ENCODE results near the gene NR1I3.

Gene NR1I3

GRCh38 chr1:161193561-161194235, 44.3 kb downstream of the NR1I3 start:
- peak; percentile 32 for DNase-seq

- peak; percentile 60 for DNase-seq
These were observed 45.2 kb downstream of the NR1I3 start for GRCh38 chr1:161192476-161193465.

DNA sequence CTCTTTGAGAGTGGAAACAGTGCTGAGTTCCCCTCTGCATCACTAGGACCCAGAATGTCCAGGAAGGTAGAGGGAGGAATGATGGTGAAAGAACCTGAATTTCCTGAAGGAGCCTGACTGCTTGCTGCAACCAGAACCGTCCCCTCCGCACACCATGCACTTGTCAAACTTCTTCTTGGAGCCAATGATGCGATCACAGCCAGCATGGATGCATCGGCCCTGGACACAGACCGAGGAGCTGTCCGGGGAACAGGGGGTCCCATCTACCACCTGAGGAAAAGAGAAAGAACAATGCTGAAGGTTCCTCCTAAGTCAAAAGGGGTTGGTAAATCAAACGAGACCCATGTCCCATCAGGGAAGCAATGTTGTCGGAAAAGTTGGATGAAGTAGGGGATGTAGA, 46.0 kb downstream of the NR1I3 start:
- DNase-seq = peak; percentile 15

DNA sequence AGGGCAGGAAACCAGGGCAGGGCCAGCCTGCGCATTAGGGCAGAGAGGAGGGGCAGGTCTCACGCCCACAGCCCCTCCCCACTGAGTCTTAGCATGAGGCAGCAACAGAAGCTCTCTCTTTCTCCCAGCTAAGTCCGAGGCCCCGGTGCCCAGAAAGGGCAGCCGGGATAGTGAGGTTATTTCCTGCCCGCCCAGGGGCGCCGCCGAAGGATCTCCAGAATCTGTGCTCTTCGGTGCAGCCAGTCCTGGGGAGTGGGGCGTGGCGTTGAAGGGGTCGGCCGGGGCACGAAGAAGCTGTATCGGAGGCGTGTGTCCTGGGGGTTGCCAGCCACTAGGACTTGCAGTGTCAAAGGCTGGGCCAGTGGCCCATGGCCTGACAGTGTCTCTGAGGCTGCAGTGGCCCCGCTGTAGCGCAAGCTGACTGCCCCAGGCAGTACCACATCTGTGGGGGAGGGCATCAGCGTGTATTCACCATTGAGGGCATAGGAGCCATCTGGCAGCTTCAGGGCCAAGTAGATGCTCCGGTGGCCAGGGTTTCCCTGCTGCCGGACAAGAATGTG, 47.0 kb downstream of the NR1I3 start:
- peak; percentile 30 for DNase-seq

GRCh38 chr1:161189036-161189435, 49.0 kb downstream of the NR1I3 start:
- no peak for DNase-seq

DNA sequence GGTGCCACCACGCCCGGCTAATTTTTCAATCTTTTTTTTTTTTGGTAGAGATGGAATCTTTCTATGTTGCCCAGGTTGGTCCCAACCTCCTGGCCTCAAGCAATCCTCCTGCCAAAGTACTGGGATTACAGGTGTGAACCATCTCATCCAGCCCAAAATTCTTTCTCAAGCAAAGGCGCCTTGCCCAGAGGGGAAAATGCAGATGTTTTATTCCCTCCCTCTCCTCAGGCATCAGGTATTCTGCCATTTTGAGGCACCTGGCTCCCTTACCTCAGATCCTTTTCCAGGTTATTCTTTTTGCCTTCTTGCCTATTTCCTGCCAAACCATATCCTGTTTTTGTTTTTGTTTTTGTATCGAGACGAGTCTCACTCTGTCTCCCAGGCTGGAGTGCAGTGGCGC, 49.6 kb downstream of the NR1I3 start:
- DNase-seq = no peak

DNA sequence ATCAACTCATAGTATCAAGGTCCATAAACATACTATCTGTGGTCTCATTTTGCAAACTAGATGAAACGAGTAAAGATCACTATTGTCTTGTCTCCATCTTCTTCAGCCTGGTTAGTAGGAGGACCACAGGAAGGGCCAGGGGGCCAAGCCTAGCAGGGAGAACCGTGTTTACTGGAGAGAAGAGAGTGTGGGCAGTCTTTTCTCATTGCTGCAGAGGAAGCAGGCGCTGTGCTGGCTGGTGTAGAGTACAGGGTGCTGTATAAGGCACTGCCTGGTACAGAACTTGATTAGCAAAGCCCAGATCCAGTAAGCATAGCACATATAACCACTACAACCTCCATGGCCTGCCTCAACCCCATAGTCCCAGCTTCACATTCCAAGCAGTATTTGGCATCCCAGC, 50.7 kb downstream of the NR1I3 start:
- DNase-seq = no peak

GRCh38 chr1:161185732-161186311, 52.2 kb downstream of the NR1I3 start:
- DNase-seq = peak; percentile 23

DNA sequence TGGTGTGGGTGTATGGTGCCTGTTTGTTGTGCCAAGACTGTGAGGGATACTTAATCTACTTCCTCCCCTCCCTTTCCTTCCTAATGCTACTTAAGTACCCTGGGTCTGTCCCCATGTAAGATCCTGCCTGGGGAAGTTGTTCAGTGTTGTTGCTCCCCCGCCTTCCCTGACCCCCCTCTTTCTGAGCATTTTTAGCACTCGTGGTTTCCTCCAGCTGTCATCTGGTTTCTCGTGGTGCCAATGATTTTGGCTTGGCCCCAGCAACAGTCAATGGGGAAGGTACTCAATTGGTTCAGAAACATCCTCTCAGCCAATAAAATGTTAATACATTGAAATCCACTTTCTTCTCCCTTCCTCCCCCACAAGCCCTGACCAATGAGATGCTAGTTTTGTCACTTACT, 52.7 kb downstream of the NR1I3 start:
- peak; percentile 69 for DNase-seq

DNA sequence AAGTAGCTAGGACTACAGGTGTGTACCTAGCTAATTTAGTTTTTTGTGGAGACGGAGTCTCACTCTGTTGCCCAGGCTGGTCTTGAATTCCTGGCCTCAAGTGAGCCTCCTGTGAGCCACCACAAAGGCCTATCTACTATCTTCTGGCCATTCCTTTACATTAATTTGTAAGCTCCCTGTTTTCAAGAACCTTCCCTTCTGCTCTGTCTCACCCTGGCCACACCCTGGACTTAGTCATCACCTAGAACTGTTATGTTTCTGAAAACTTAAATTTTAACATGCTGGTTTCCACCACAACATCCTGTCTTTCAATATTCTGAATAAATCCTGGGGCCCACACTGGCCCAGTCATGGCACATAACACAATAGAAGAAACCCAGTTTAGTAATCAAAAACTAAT, 55.8 kb downstream of the NR1I3 start:
- peak; percentile 4 for DNase-seq

DNA sequence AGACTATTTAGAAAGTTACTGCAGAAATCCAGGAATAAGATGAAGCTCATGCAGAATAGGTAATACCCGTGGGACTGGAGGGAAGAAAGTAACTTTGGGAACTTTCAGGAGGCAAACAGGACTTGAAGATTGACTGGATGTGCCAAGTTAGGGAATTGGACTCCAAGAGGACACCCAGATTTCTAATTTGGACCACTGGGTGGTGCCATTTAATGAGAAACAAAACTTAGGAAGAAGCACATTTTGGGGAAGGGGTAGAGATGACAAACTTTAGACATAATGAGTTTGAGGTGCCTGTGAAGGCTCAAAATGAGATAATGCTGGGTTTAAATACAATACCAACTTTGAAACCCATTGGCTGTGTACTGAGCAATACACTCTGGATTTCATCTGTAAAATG, 57.4 kb downstream of the NR1I3 start:
- peak; percentile 8 for DNase-seq

DNA sequence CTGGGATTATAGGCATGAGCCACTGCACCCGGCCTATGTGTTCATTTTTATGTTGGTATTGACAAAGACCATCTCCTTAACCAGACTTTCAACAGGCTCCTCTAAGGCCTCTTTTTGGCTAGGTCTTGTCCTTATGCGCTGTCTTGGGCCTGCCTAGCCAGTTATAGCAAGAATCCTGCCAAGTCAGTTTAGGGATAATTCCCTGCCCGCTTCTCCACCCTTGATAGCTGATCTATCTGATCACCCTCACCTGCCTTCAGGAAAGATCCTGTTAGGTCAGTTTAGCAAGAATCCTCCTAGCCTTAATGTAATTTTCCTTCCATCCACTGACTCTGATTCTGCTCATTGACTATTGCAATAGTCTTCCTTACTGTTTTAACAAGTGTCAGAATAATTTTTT, 58.3 kb downstream of the NR1I3 start:
- DNase-seq = peak; percentile 6

Measured in left hindlimb (tissue), 1 donor.